ENCODE measurements around the gene NCOA5.

The NCOA5 gene

GRCh38 chr20:46112430-46113112 is 22.8 kb upstream of the NCOA5 start:
- intact Hi-C loops (cut with DNase I; ENCODE audit: low total_unique reads) = loop anchor here (10.0 kb wide), 1 partner anchor 62 kb away; no protein-coding TSS in a partner anchor
- peaks cover 0 to 8% (median 2%) of the 10 kb centered on the region in 4 donors for H3K4me1 ChIP-seq
- no peak for TF ChIP-seq CTCF (IDR thresholded peaks at IDR 0.05)
- H3K27me3 ChIP-seq = peaks cover 0 to 6% of the 10 kb centered on the region in 2 donors
- H3K4me3 ChIP-seq = no peak overlapping the region
- H3K9me3 ChIP-seq = no peaks in the 10 kb centered on the region
- peak in 1 of 2 donors; percentile 9 for DNase-seq
- H3K27ac ChIP-seq = no peak overlapping the region
- H3K36me3 ChIP-seq = no peaks in the 10 kb centered on the region

GRCh38 chr20:46111836-46112212 is 22.1 kb upstream of the NCOA5 start:
- intact Hi-C loops (cut with DNase I; ENCODE audit: low total_unique reads) = loop anchor here (10.0 kb wide), 1 partner anchor 63 kb away; no protein-coding TSS in a partner anchor
- no peak for TF ChIP-seq CTCF (IDR thresholded peaks at IDR 0.05)
- H3K9me3 ChIP-seq = no peaks in the 10 kb centered on the region
- no peaks in the 10 kb centered on the region for H3K36me3 ChIP-seq
- no peak overlapping the region for H3K4me3 ChIP-seq
- no peak overlapping the region for H3K27ac ChIP-seq
- peaks cover 0 to 6% of the 10 kb centered on the region in 2 donors for H3K27me3 ChIP-seq
- no peak for DNase-seq
- peaks cover 0 to under 1% (median 0%) of the 10 kb centered on the region in 4 donors for H3K4me1 ChIP-seq

- peak; percentile 57 to 70 for DNase-seq
- intact Hi-C loops (cut with DNase I; ENCODE audit: low total_unique reads) = loop anchor here (10.0 kb wide), 1 partner anchor 64 kb away; no protein-coding TSS in a partner anchor
- no peak for TF ChIP-seq CTCF (IDR thresholded peaks at IDR 0.05)
Observed at GRCh38 chr20:46111028-46111835, 21.5 kb upstream of the NCOA5 start.

GRCh38 chr20:46108976-46109375 is 19.2 kb upstream of the NCOA5 start:
- no peak overlapping the region for H3K27ac ChIP-seq
- DNase-seq = no peak
- H3K9me3 ChIP-seq = no peaks in the 10 kb centered on the region
- no peak overlapping the region for H3K4me3 ChIP-seq
- H3K27me3 ChIP-seq = peaks cover 0 to 28% of the 10 kb centered on the region in 2 donors
- no peak for TF ChIP-seq CTCF (IDR thresholded peaks at IDR 0.05)
- no peaks in the 10 kb centered on the region for H3K36me3 ChIP-seq
- no peaks in the 10 kb centered on the region for H3K4me1 ChIP-seq
- intact Hi-C loops (cut with DNase I; ENCODE audit: low total_unique reads) = loop anchor here (5.0 kb wide), 1 partner anchor 1678 kb away; the partner anchor contains the start of gene SULF2

More at GRCh38 chr20:46111028-46111835, 21.5 kb upstream of the NCOA5 start:
- no peak overlapping the region for H3K4me3 ChIP-seq
- H3K4me1 ChIP-seq = no peaks in the 10 kb centered on the region
- H3K9me3 ChIP-seq = no peaks in the 10 kb centered on the region
- peaks cover 0 to 11% of the 10 kb centered on the region in 2 donors for H3K27me3 ChIP-seq
- no peak overlapping the region for H3K27ac ChIP-seq
- no peaks in the 10 kb centered on the region for H3K36me3 ChIP-seq

- H3K27ac ChIP-seq = no peak overlapping the region
- intact Hi-C loops (cut with DNase I; ENCODE audit: low total_unique reads) = loop anchor here (5.0 kb wide), 1 partner anchor 1679 kb away; the partner anchor contains the start of gene SULF2
Observed at GRCh38 chr20:46108435-46108841, 18.7 kb upstream of the NCOA5 start.

More at GRCh38 chr20:46108435-46108841, 18.7 kb upstream of the NCOA5 start:
- Histone ChIP-seq H3K36me3 (no peaks in the 10 kb centered on the region), H3K4me1 (no peaks in the 10 kb centered on the region), H3K9me3 (no peaks in the 10 kb centered on the region), H3K4me3 (no peak overlapping the region), H3K27me3 (peaks cover 0 to 30% of the 10 kb centered on the region in 2 donors)
- DNase-seq = no peak
- TF ChIP-seq CTCF (IDR thresholded peaks at IDR 0.05) = no peak

All from tibial artery (tissue), 4 donors.